Tibial nerve (tissue), 3 donors: ENCODE measurements around the gene UBTD1.

Experiments
- CTCF ChIP-seq, 5 experiments: fragments of 200-600 bp in 3 of 5; fragments of 450-650 bp in 2 of 5; sonication (generic) in 3 of 5; IDR thresholded peaks; one replicate each; pipeline ENCODE4 v1.5.1; 2016 to 2019; ENCODE audit warnings: antibody characterized with exemption in 5 of 5, mild to moderate bottlenecking in 3 of 5, moderate library complexity in 2 of 5
- POLR2A ChIP-seq, 2 donors: fragments of 450-650 bp; IDR thresholded peaks; one replicate each; pipeline ENCODE4 v1.6.1; 2017; ENCODE audit warnings: antibody characterized with exemption in 2 of 2, mild to moderate bottlenecking in 2 of 2, moderate library complexity in 2 of 2

DNA sequence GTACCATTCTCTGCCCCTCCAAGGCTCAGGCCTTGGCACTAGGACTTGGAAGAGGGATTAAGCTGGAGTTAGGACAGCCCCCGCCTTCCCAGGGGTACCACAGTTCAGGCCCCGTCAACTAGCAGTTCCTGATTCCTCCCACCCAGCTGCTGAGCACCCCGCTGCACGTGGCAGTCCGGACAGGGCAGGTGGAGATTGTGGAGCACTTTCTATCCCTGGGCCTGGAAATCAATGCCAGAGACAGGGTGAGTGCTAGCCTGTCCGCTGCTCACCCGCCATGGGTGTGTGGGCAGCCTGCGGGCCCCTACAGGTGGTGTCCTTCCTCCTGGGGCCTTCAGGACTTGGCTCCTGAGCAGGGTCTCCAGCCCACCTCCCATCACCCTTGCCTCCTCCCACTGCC is 83.4 kb downstream of the UBTD1 start:
- no peak for TF ChIP-seq POLR2A (IDR thresholded peaks at IDR 0.05)
- TF ChIP-seq CTCF (IDR thresholded peaks at IDR 0.05), result no peak
